Retinal pigment epithelial cell (primary cell): ENCODE data around the gene LRRC57.
"Not testable (repeated sequence)": the region's sequence is repeated elsewhere in the genome, so short reads cannot be mapped to it uniquely, and the experiment has no call there.

ENCODE experiments used
- DNase-seq: peaks from one replicate; pipeline ENCODE4 v3.0.0-alpha.2; 2010; ENCODE audit warnings: low read depth
- H3K4me3 ChIP-seq: 2 replicates; pipeline ENCODE4 v1.5.1; 2011; ENCODE audit warnings: mild to moderate bottlenecking, low read length, control low read depth, moderate library complexity
- CTCF ChIP-seq: conservative IDR thresholded peaks from 2 replicates; pipeline ENCODE4 v1.5.1; 2011; ENCODE audit warnings: low read depth, low read length, control low read depth, inconsistent platforms

Gene LRRC57

GRCh38 chr15:42576776-42577175 lies 28.2 kb upstream of the LRRC57 start:
- DNase-seq = no peak
- no peak for TF ChIP-seq CTCF
- H3K4me3 ChIP-seq = no peak overlapping the region

- H3K4me3 ChIP-seq = peak overlapping the region; percentile 81
- no peak for DNase-seq
- no peak for TF ChIP-seq CTCF
Measured at GRCh38 chr15:42576040-42576594, 27.5 kb upstream of the LRRC57 start.

GRCh38 chr15:42575188-42576039 lies 26.8 kb upstream of the LRRC57 start, which contains the start of gene STARD9:
Gene STARD9 (plus strand): TSS chr15:42575606. CDS start chr15:42575716, 110 bp downstream.
- H3K4me3 ChIP-seq = peak within 1 kb of the TSS; percentile 81
- no peak for TF ChIP-seq CTCF
- DNase-seq = peak; percentile 95

- DNase-seq = no peak
- H3K4me3 ChIP-seq = no peak overlapping the region
- TF ChIP-seq CTCF = no peak
Measured at GRCh38 chr15:42558739-42559138, 10.1 kb upstream of the LRRC57 start.

- not testable (repeated sequence) for DNase-seq, H3K4me3 ChIP-seq
Measured at GRCh38 chr15:42556550-42557207, 8.1 kb upstream of the LRRC57 start.

- H3K4me3 ChIP-seq = no peak overlapping the region
- TF ChIP-seq CTCF = no peak
- DNase-seq = no peak
Measured at GRCh38 chr15:42553554-42553953, 5.0 kb upstream of the LRRC57 start.

- no peak for TF ChIP-seq CTCF
- H3K4me3 ChIP-seq = peak overlapping the region; percentile 100
- no peak for DNase-seq
Measured at GRCh38 chr15:42549741-42550392, 1.3 kb upstream of the LRRC57 start.
